Activated CD8-positive, alpha-beta memory T cell treated with anti-CD3 and anti-CD28 coated beads for 4 hours (primary cell): Measurements from ENCODE around the gene B4GAT1.

Experiments used
- DNase-seq, 2 donors: peaks; one replicate each; pipeline ENCODE4 v3.0.0-alpha.2; 2020; ENCODE audit warnings: low read depth in 2 of 2

B4GAT1 gene

GRCh38 chr11:66336234-66337102 lies 11.0 kb downstream of the B4GAT1 start, which contains the start of gene RIN1:
Gene RIN1, minus strand, starts transcription at chr11:66336434. Its CDS starts 32 bp downstream, at chr11:66336402.
- DNase-seq: peak in 1 of 2 donors; percentile 35

DNA sequence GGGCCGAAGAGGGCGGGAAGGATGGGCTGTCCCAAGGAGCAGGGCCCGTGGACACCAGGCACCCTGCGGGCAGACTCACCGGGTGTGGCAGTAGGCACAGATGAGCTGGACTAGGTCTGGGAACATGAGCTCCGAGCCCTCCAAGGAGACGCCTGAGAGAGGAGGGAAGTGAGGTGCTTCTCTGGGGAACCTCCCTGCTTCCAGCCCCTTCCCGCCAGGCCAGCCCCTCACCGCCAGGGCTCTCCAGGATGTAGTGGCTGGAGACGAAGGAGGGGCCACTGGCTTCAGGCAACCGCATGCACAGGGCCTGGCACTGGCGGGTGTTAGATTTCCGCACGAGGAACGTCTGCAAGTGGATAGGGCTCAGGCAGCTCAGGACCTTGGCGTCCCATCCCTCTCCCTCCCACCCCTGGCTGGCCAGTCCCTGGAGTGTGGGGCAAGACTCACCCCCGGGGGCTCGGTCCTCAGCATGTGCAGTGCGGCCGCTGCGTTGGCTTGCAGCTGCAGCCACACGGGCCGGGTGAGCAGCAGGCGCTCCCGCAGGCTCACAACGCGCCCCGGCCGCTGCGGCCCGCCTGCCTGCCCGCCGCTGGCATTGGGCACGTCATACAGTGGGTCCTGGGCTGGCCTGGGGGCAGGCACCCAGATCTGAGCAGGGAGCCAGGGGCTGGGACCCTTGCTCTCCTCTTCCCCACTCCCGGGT lies 11.7 kb downstream of the B4GAT1 start:
- DNase-seq: no peak

DNA sequence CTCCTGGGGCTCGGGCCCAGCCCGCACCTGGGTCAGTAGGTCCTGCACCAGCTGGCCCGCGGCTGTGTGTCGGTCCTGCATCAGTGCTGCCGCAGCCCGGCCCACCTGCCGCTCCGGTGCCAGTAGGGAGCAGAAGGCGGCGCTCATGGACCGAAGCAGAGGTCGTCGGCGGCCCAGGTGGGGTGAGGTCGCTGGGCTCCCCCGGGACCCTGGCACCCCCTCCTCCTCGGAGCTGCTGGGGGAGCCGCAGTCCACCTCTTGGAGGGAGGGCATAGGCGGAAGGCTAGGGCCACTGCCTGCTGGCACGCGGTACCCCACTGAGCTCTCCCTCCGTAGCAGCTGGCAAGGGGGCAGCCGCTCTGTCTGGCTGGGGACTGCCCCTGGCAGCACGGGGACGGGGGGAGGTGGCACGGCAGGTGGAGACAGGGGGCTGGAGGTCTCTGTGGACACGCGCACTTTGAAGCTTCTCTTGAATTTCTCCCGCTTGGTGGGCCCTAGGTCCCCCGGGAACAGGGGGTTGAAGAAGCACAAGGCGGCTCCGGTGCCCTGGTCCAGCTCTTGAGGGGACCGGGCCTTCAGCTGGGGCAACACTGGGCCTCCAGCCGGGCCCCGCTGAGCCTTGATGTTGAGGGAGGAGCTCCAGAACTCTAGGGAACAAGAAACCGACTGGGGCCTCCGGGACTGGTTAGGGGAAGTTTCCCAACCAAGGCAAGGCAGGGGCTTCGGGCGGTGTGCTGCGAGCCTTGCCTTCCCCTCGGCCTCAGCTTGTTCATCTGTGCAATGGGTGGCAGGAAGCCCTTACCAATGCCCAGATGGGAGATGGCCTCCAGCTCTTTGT lies 12.6 kb downstream of the B4GAT1 start:
- DNase-seq: no peak

- no peak for DNase-seq
Observed at GRCh38 chr11:66333896-66334604, 13.4 kb downstream of the B4GAT1 start.

DNA sequence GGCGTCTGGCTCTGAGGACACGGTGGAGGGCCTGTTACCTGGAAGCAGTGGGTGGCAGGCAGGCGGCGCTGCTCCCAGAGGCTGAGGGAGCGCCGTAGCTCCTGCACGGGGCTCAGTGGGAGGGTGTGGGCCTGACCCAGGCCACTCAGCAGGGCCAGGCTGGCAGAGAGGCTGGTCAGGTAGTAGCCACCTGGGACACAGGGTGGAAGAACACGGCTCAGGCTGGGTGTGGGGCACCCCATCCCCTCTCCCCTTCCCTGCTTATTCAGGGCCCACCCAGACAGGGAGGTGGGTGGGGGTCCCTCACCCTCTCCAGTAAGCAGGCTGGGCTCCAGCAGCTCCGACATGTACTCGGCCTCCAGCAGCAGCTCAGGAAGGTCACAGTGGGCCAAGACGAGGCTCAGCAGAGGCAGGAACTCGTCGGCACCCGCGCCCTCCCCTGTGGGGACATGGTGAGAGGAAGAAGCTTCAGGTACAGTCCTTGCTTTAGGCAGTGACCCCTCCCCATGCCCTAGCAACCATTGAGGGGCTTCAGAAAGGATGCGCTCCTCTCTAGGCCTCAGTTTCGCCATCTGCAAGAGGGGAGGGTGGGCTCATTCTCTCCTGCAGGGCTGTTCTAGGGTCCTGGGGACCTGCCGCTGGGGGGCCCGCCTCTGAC lies 14.1 kb downstream of the B4GAT1 start:
- no peak for DNase-seq

DNA sequence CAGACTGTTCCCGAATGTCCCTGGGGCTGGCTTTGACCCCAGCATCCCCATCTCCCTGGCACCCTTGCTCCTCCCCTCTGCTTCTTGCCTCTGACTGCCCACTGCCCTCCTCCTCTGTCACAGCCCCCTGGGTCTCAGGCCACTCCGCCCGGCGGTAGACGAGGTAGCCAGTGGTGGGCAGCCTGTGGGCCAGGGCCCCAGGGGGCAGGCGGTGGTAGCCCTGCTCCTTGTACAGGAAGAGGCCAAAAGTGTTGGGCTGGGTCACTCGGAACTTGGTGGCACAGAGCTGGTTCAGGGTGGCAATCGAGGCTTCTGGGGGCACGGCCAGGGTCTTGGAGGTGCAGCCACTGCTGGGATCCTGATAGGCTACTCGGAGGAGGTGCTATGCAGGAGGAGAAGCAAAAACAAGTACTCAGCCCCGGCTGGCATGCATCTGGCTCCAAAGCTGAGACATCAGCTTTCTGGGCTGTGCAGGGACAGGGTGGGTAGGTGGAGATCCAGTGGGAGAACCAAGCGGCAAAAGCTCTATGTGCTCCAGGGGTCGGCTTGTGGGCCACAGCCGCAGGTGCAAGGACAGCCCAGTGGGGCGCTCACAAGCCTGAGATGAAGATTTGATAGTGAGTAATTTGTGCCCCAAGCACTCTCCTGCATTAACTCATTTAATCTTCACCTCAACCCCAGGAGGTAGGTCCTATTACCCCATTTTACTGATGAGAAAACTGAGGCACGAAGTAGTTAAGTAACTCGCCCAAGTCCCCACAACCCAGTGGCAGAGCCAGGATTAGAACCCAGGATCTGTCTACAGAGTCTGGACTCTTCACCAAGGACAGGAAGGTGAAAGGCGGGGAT lies 14.8 kb downstream of the B4GAT1 start:
- no peak for DNase-seq

DNA sequence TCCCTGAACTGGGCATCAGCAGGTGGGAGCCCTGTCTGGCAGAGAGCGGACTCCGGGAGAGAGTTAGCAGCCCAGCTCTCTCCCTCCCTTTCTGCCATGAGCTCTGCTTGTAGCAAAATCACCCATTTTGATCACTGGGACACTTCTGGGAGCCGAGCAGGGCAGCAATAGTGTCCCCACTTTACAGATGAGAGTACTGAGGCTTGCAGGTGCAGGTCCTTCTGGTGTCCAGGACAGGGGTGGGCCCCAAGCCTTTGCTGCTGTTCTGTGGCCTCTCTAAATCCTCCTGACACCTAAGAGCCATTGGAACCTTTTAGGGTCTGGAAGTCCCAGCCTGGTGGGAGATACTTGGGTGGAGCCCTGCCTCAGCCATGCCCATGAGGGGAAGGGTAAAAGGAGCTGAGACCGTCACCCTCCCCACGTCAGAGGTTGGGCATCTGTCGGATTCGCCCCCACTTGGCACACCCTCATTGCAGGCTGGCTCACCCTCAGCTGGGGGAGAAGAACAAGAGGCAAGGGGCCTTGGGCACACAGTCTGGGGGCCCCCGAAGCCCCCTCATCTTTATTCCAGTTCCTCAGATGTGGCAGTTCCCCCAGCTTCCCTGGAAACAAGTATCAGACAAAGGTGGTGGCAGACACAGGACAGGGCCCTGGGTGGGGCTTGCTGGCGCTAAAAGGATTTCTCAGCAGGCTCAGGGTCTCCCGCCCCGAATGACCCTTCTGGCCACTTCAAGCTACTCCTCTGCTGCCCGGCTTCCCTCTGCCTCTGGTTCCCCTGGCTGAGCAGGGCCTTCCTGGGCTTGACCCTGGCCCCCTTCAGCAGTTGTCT lies 15.7 kb downstream of the B4GAT1 start:
- DNase-seq: no peak

- DNase-seq: no peak
Observed at GRCh38 chr11:66330931-66331330, 16.5 kb downstream of the B4GAT1 start.

- no peak for DNase-seq
Observed at GRCh38 chr11:66329165-66329673, 18.2 kb downstream of the B4GAT1 start.

DNA sequence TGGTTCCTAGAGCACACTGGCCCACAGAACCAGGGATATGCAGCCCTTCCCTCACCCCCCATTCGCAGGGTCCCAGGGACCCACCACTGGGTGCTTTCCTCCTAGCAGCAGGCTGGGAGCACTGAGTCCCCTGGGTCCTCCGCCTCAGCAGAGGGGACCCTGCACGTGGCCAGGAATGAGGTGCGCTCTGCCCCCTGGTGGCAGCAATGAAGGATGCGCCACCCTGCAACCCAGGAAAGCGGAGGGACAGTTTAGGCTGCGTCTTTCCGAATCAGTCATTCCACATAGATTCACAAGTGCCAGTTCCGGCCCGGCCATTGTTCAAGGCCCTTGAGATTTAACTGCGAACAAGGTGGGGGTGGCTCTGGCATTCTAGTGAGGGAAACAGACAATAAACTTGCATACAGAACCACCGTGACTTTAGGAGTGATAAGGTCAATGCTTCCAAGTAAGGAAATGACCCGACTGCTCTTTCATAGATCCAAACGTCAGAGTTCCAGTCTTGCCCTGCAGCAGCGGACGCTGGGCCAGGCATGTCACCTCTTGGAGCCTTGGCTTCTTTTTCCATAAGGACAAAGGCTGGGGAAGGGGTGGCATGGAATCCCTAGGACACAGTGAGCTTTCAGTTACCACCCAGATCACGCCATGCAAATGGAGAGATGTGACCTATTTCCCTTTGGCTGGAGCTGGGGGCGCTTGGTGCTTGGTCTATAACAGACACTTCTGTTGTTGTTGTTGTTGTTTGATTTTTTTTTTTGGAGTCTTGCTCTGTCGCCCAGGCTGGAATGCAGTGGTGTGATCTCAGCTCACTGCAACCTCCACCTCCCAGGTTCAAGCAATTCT lies 18.9 kb downstream of the B4GAT1 start:
- peak in 1 of 2 donors; percentile 63 for DNase-seq

GRCh38 chr11:66328031-66328301 lies 19.5 kb downstream of the B4GAT1 start:
- no peak for DNase-seq

DNA sequence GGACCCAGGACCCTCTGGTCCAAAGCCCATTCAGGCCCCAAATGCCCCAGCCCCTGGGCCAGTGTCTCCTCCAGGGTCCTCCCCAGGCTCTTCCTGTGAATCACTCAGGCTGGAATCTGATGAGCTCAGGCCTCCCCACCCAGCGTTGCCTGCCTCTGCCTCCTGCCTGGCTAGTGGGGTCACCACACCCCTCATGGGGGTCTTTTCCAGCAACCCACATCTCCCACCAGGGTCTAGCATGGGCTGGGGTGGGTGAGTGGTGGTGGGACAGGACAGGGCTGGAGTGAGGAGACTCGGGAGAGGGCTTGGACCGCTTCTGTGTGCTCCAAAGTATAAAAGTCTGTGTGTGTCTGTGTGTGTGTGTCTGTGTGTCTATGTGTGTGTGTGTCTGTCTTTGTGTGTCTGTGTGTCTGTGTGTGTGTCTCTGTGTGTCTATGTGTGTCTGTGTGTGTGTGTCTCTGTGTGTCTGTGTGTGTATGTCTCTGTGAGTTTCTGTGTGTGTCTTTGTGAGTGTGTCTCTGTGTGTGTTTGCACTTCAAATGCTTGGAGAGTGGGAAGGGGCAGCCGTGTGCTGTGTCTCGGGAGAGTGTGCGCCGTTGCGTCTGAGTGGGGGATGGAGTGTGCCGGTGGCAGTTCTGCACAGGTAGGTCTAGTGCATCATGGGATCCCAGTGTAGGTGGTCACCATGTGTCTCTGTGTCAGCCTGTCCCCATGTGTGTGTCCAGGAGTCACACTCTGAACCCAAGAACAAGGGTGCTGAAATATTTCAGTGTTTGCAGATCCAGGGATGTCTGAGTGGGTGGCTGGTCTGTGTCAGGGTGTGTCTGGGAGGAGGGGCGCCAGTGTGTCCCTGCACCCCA lies 20.0 kb downstream of the B4GAT1 start:
- no peak for DNase-seq

GRCh38 chr11:66326261-66327111 lies 20.9 kb downstream of the B4GAT1 start:
- DNase-seq: no peak

GRCh38 chr11:66325263-66325671 lies 22.2 kb downstream of the B4GAT1 start:
- DNase-seq: no peak

DNA sequence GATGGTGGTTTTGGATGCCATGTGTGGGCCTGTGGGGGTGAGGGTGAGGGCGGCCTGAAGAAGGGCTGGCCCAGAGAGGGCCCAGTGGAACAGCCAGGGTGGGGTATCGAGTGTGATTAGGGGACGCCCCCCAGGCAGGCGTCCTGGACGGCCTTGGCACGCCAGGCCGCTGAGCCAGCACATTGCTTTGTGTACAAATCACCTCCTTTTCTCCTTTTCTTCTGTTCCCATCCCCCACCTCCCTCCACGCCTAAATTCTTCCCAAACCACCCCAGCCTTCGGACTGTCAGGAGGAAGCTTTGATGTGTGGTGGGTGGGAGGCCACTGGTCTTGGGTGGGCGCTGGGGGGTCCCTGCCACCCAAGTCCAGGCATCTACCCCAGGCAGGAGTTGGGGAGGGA lies 22.8 kb downstream of the B4GAT1 start:
- DNase-seq: no peak

GRCh38 chr11:66323684-66324083 lies 23.7 kb downstream of the B4GAT1 start:
- no peak for DNase-seq
